NCI-H2029 treated with DMSO at 0.1 percent for 48 hours (cell line): ENCODE measurements around the gene H2BK1.

ENCODE experiments used
- DNase-seq: peaks from one replicate; lab custom pipeline; 2025; lab: John Stamatoyannopoulos, UW

Gene H2BK1

DNA sequence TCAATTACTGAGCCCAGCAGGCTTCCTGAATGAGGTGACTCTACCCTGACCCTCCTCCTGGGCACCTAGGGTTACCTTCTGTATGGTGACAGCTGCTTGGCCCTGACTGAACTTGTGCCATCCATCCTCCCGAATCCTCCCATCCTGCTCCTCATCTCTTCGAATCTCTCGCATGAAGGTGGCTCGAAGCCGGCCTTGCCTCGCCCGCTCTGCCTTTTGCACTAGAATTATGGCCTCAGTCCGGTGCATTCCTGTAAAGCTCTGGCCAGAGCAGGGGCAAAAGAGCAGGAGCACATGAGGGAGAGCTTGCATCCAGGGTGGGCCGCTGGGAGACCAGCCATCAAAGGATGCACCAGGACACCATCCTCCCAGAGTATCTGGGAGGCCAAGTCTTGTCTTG lies 7.5 kb downstream of the H2BK1 start:
- DNase-seq = no peak

DNA sequence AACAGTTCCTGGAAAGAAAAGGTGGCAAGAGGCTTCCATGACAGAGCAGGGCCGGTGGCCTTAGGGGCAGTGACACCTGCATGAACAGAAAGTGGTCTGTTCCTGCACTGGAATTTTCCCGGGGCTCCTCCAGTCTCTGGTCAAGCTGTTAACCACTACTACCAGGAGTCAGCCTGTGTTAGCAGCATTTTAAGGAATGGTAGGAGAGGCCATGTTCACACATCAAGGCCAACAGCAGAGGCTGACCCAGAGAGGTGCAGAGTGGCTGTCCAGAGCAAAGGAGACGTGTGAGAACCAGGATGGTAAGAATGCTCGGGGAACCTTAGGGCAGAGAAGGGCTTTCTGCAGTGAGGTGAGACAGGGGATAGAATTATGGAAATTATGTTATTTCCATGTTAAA lies 8.5 kb downstream of the H2BK1 start:
- DNase-seq = no peak

DNA sequence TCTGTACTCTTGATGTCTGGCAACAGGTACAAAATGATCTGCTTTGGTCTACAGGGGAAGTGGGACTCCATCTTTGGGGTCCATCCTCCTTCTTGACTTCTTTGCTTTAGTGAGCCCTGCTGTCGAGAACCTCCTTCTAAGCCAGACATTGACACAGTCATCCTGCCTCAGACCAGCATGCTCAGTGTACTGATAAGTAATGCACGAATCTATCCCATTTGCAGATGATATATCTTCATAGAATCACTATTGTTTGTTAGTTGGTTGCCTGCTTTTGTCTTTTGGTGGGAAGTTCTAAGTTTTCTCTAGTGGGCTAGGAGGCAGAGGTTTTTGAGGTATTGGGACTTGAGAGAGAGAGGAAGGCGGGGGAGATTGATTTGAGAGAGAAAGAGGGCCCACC lies 8.9 kb downstream of the H2BK1 start:
- no peak for DNase-seq

DNA sequence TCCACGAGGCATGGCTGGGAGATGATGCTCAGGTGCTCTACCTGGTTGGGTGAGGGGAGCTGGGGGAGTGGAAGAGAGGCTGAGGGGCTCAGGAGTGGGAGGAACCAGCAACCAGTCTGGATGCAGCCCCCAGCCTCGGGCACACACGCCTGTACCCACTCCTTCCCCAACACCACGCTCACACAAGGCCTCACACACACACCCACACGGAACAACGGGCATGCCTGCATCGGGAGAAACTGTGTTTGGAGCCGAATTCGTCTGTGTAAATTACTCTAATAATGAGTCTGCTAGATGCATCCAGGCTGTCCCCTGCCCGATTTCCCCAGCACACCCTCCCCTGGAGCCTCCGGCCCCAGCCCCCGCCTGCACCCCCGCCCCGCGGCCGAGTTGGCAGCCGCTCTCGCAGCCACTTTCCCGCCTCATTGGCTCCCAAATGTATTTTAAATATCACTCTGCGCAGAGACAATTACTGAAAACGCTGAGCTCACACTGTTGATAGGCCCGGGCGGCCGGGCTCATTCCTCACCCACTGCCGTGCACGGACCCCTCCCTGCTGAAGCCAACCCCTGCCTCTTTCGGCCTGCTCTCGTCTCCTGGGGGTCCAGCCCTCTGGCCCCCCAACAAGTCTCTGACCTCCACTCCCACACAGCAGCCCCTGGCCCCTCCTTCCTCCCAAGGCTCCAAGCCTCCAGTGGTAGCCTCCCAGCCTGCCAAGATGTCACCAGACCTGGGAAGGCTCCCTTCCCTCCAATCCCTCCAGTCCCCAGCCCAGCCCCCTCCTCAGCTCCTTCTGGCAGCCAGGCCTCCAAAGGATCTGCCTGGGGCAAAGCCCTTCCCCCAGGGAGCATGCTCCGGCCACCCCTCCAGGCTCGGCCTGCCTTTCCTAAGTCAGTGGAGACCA lies 11.1 kb downstream of the H2BK1 start:
- DNase-seq = no peak

DNA sequence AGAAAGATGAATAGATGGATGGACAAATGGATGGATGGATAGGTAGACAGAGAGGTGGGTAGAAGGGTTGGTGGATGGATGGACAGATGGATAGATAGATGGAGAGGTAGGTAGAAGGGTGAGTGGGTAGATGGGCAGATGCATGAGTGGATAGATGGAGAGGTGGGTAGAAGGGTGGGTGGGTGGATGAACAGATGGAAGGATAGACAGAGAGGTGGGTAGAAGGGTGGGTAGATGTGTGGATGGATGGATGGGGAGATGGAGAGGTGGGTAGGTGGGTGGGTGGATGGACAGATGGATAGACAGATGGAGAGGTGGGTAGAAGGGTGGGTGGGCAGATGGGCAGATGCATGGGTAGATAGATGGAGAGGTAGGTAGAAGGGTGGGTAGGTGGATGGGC lies 12.4 kb downstream of the H2BK1 start:
- DNase-seq = no peak

GRCh38 chr7:151195616-151196450 lies 14.5 kb downstream of the H2BK1 start:
- DNase-seq = no peak

GRCh38 chr7:151194188-151194587 lies 16.1 kb downstream of the H2BK1 start:
- DNase-seq = no peak

- DNase-seq = no peak
Observed at GRCh38 chr7:151193203-151193978, 16.9 kb downstream of the H2BK1 start.

- DNase-seq = no peak
Observed at GRCh38 chr7:151192002-151192539, 18.2 kb downstream of the H2BK1 start.

GRCh38 chr7:151191544-151191943 lies 18.7 kb downstream of the H2BK1 start:
- no peak for DNase-seq

GRCh38 chr7:151189038-151189437 lies 21.2 kb downstream of the H2BK1 start:
- DNase-seq = no peak

GRCh38 chr7:151188252-151188542 lies 22.1 kb downstream of the H2BK1 start:
- DNase-seq = no peak

- no peak for DNase-seq
Observed at GRCh38 chr7:151187409-151188251, 22.7 kb downstream of the H2BK1 start.

DNA sequence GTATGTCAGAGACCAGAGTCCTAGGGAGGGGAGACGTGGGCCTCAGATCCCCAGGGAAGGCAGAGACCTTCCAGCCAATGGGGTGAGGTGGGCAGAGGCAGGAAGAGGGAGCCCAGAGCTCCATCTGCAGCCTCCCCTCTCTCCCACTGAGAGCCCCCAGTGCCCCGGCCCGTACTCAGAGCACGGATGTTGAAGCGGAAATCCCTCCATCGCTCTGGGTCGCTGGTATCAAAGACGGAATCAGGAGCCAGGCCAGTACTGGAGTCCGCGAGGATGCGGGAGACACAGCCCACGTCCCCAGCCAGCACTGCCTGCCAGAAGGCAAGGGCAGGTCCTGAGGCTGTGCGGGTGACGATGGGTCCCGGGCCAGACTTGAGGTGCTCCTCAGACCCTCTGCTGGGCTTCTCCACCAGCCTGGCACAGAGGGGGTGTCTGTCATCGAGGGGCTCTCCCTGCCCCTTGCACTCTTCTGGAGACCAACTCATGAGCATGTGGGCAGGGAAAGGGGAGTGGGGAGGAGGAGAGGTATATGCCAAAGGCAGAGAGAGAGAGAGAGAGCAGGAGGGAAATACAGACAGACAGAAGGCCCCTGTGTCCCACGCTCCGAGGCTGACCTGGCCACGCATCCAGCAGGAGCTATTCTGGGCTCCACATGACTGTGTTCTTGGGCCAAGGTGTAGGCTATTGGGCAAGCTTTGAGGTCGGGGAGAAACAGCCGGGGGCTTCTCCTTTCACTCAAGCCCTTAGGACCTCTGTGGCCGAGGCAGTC lies 23.5 kb downstream of the H2BK1 start, which contains the start of gene ASB10:
Gene ASB10 (minus strand): TSS at position 611 of the 769 bp plus-strand sequence. CDS start 120 bp downstream, at position 491.
- no peak for DNase-seq

DNA sequence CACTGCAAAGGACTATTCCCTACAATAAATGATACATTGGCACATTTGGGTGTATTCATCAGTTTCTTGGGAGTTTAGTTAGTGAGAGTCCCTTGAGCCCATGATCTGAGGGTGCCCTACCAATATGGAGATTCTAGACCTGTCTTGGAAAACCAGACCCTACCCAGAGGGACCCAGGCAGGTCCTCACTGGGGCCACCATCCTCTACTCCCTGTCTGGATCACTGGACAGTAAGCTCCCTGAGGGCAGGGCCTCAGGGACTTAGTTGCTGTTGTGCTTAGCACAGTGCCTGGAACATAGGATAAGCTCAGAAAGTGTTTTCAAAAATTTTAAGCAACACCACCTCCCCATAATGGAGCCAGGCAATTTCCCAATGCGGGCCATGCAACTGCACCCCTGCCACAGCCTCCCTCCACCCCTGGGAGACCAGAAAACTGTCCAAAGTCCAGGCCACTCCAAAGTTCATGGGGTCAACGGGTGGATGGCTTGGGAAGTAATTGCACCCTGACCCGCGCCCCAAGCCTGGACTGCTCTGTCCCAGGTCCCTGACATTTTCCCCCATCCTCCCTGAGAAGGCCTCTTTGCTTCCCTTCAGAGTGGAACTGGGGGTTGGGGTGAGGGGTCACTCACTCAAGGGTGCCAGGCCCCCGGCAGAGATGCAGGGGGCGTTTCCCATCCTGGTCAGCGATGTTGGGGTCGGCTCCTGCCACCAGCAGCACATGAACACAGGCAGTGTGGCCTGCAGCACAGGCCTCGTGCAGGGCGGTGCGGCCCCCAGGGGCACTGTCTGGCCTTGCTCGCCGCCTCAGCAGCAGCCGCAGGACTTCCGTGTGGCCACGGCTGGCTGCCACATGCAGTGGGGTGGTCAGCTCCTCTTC lies 24.3 kb downstream of the H2BK1 start:
- DNase-seq = no peak

GRCh38 chr7:151181011-151181431 lies 29.3 kb downstream of the H2BK1 start:
- no peak for DNase-seq

GRCh38 chr7:151179946-151180345 lies 30.3 kb downstream of the H2BK1 start:
- DNase-seq = no peak

DNA sequence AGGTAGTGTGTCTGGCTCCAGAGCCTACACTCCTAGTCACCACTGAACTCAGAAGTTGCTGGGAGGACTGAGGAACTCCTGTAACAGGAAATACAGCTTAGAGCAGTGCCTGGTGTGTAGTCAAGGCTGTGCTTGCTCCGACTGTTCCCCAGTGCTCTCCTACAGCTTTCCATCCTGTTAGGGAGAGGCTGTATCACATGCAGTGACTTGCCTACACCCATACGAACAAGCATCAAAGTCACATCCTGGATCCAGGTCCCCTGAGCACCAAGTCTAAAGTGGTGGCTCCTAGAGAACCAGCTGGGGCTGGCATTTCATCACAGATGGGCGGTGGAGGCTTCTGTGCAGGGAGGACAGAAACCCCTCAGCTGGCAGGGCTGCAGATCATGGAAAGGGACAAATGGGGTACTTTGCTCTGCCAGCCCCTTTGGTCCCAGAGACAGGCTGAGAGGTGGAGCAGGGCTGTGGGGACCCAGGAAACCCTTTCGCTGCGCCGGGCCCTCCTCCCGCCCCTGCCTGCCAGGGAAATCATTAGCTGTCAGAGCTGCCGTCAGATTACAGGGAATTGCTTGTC lies 30.9 kb downstream of the H2BK1 start:
- DNase-seq = no peak

- no peak for DNase-seq
Observed at GRCh38 chr7:151178831-151179230, 31.5 kb downstream of the H2BK1 start.
